HG03064 (cell line): Measurements from ENCODE around the gene ASXL1.

Source experiments
- ATAC-seq: cut with Tn5 transposase; IDR thresholded peaks from one replicate; pipeline ENCODE4 v1.9.1; 2021; ENCODE audit warnings: low read depth; ENCODE audit not compliant: unreplicated experiment

ASXL1 gene

GRCh38 chr20:32476684-32477593 is 118.8 kb downstream of the ASXL1 start:
- ATAC-seq, result no peak

- ATAC-seq, result no peak
These were observed 119.7 kb downstream of the ASXL1 start for GRCh38 chr20:32477594-32478512.

GRCh38 chr20:32478576-32478975 is 120.4 kb downstream of the ASXL1 start:
- no peak for ATAC-seq

GRCh38 chr20:32479012-32479411 is 120.9 kb downstream of the ASXL1 start:
- ATAC-seq, result no peak

GRCh38 chr20:32479697-32480171 is 121.6 kb downstream of the ASXL1 start:
- no peak for ATAC-seq

GRCh38 chr20:32480371-32481241 is 122.5 kb downstream of the ASXL1 start:
- no peak for ATAC-seq

- no peak for ATAC-seq
These were observed 123.4 kb downstream of the ASXL1 start for GRCh38 chr20:32481311-32482142.

GRCh38 chr20:32482143-32482441 is 124.0 kb downstream of the ASXL1 start:
- ATAC-seq, result no peak

- no peak for ATAC-seq
These were observed 124.5 kb downstream of the ASXL1 start for GRCh38 chr20:32482442-32483261.

GRCh38 chr20:32483351-32484224 is 125.5 kb downstream of the ASXL1 start:
- ATAC-seq, result no peak

GRCh38 chr20:32484225-32484957 is 126.3 kb downstream of the ASXL1 start:
- ATAC-seq, result no peak

- no peak for ATAC-seq
These were observed 127.0 kb downstream of the ASXL1 start for GRCh38 chr20:32484958-32485769.

- ATAC-seq, result no peak
These were observed 127.8 kb downstream of the ASXL1 start for GRCh38 chr20:32485770-32486478.

- ATAC-seq, result no peak
These were observed 129.2 kb downstream of the ASXL1 start for GRCh38 chr20:32487381-32487780.

GRCh38 chr20:32488066-32488838 is 130.1 kb downstream of the ASXL1 start:
- ATAC-seq, result no peak
